Gastrocnemius medialis (tissue), 4 donors: ENCODE results near the gene CBX7. TPM values are rescaled to one million over a fixed set of nuclear protein-coding genes. Genes with fewer than 3 reads are reported as not detected.

ENCODE experiments used
- ATAC-seq, 2 donors: fragments of 150-250 bp; one replicate each; pipeline ENCODE4 v1.9.1; 2016
- DNase-seq, 2 donors: peaks; one replicate each; pipeline ENCODE4 v3.0.0-alpha.2; 2019
- H3K27ac ChIP-seq, 4 donors: fragments of 200-600 bp; sonication (generic); 1 replicate in 1 of 4; 2 replicates in 3 of 4; pipeline ENCODE4 v1.5.1; 2016 to 2018; ENCODE audit warnings: mild to moderate bottlenecking in 2 of 4, moderate library complexity in 1 of 4
- H3K27me3 ChIP-seq, 3 donors: fragments of 200-600 bp; sonication (generic) in 2 of 3; 1 replicate in 1 of 3; 2 replicates in 2 of 3; pipeline versions ENCODE4 v1.5.1 to v1.6.0; 2016 to 2019; ENCODE audit warnings: mild to moderate bottlenecking in 1 of 3, moderate library complexity in 1 of 3
- H3K36me3 ChIP-seq, 2 donors: fragments of 200-600 bp; sonication (generic) in 1 of 2; one replicate each; pipeline ENCODE4 v1.5.1; 2017 to 2018
- H3K4me1 ChIP-seq, 2 donors: fragments of 200-600 bp; sonication (generic) in 1 of 2; one replicate each; pipeline ENCODE4 v1.5.1; 2016 to 2017; ENCODE audit warnings: mild to moderate bottlenecking in 2 of 2
- H3K4me3 ChIP-seq, 4 donors: fragments of 200-600 bp; sonication (generic) in 3 of 4; 1 replicate in 1 of 4; 2 replicates in 3 of 4; pipeline ENCODE4 v1.5.1; 2016 to 2019; ENCODE audit warnings: mild to moderate bottlenecking in 2 of 4
- H3K9me3 ChIP-seq, 3 donors: fragments of 200-600 bp; sonication (generic) in 2 of 3; 1 replicate in 1 of 3; 2 replicates in 2 of 3; pipeline ENCODE4 v1.5.1; 2016 to 2019
- POLR2A ChIP-seq, 2 donors: fragments of 450-650 bp; IDR thresholded peaks; one replicate each; pipeline ENCODE4 v1.6.1; 2017; ENCODE audit warnings: antibody characterized with exemption in 2 of 2, mild to moderate bottlenecking in 2 of 2, moderate library complexity in 2 of 2
- in situ Hi-C, 4 donors: fragments of 200-750 bp; cut with MboI; loops; one replicate each; pipeline versions ENCODE4 v1.15.0 to v1.8.0; 2017; ENCODE audit warnings: low sequenced_read_pairs in 4 of 4
- intact Hi-C: fragments of 100-400 bp; cut with DNase I; formaldehyde crosslinking; loops from one replicate; pipeline ENCODE4 v1.15.1; 2023; ENCODE audit warnings: low total_unique reads
- total RNA-seq, 4 donors: library from RNA; depleted of rRNA; stranded (reverse); fragments of >200 nt; gene quantifications; one replicate each; pipeline versions ENCODE4 v1.1.0 to v1.2.3, GENCODE V29; 2016
- TF ChIP-seq, protein P1 (sequence below), 5 experiments: fragments of 450-650 bp in 3 of 5; fragments of 200-600 bp in 2 of 5; sonication (generic) in 2 of 5; IDR thresholded peaks in 4 of 5; conservative IDR thresholded peaks in 1 of 5; 1 replicate in 4 of 5; 2 replicates in 1 of 5; pipeline ENCODE4 v1.5.1; 2016 to 2019; ENCODE audit warnings: antibody characterized with exemption in 5 of 5, mild to moderate bottlenecking in 3 of 5, moderate library complexity in 3 of 5

The CBX7 gene
- total RNA-seq, 4 donors from 2014 or later, result 52.4 to 78.1 (median 62.3) TPM

DNA sequence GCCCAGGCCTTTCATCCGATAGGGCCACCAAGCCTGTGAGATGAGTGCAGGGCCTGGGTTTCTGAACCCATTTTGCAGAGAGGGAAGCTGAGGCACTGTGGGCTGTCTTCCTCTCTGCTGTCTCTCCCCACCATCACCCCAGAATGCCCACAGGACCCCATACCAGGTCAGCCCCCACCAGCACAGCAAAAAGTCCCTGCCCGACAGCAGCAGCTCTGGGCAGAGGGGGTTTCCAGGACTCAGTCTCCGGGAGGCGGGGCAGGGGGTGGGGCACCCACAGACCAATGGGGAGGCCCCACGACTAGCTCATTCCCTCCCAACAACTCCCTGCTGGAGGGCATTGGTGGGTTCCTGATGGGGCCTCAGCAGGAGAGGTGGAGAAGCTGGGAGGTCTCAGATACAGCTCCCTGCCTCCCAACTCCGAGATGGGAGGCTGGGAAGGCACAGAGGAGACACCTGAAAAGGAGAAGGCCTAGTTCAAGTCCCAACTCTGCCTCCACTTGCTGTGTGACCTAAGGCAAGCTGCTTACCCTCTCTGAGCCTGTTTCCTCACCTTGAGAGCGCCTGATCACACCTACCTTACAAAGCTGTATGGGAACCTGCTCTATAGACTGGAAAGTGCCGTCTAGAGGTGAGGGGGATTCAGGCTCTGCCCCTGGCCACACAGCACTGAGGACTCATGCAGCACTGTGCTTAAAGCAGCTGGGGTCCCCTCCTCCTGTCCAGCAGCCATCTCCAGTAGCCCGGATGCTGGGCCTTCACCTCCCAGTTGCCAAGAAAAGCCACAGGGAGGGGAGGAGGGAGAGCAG, 3.5 kb downstream of the CBX7 start:
- Histone ChIP-seq H3K27me3 (no peaks in the 10 kb centered on the region), H3K4me3 (no peak overlapping the region), H3K27ac (peak overlapping the region; percentile 94 to 99 (median 98)), H3K36me3 (peaks cover 0 to 6% of the 10 kb centered on the region in 2 donors), H3K4me1 (peaks cover 46 to 59% of the 10 kb centered on the region in 2 donors), H3K9me3 (no peaks in the 10 kb centered on the region)
- TF ChIP-seq POLR2A (IDR thresholded peaks at IDR 0.05), result no peak
- TF ChIP-seq, protein P1, sequence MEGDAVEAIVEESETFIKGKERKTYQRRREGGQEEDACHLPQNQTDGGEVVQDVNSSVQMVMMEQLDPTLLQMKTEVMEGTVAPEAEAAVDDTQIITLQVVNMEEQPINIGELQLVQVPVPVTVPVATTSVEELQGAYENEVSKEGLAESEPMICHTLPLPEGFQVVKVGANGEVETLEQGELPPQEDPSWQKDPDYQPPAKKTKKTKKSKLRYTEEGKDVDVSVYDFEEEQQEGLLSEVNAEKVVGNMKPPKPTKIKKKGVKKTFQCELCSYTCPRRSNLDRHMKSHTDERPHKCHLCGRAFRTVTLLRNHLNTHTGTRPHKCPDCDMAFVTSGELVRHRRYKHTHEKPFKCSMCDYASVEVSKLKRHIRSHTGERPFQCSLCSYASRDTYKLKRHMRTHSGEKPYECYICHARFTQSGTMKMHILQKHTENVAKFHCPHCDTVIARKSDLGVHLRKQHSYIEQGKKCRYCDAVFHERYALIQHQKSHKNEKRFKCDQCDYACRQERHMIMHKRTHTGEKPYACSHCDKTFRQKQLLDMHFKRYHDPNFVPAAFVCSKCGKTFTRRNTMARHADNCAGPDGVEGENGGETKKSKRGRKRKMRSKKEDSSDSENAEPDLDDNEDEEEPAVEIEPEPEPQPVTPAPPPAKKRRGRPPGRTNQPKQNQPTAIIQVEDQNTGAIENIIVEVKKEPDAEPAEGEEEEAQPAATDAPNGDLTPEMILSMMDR (IDR thresholded peaks at IDR 0.05 in 4 of 5, conservative IDR thresholded peaks at IDR 0.05 in 1 of 5), result no peak
- in situ Hi-C loops, result no loop called here
- peak in 1 of 2 donors; percentile 71 for DNase-seq
- intact Hi-C loops, result no loop called here
- no peak for ATAC-seq

DNA sequence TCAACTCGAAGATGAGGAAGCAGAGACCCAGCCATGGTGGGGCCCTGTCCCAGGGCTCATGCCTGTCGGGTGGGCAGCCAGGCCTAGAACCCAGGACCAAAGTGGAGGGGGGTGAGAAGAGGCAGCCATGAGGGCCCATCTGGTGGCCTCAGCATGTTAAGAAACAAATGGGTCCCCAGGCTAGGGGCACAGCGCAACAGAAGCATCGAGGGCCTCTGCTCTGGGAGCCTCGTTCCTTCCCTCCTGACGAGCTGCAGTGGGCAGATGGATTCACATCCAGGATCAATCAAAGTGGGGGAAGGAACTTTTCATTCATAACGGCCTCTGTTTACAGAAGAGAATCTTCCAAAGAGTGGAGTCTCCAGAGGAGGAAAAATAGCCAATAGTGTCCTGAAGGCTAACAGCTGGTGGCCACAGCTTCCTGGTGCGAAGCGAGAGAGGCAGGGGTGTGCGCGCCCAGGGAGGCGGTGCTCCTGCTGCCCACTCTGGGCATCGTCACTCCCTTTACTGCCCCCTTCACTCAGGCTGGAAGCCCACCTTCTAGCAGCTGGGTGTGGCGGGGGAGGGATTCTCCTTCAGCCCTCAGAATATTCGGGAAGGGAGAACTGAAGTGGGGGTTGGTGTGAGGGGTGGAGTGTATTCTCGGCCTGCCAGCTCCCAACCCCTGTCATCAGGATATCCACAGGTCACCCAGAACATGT, 4.3 kb downstream of the CBX7 start:
- intact Hi-C loops, result no loop called here
- ATAC-seq (no peak), DNase-seq (no peak)
- no peaks in the 10 kb centered on the region for H3K27me3 ChIP-seq
- H3K36me3 ChIP-seq, result peaks cover 0 to 6% of the 10 kb centered on the region in 2 donors
- peak overlapping the region; percentile 94 to 99 (median 98) for H3K27ac ChIP-seq
- H3K4me3 ChIP-seq, result no peak overlapping the region
- peaks cover 52 to 55% of the 10 kb centered on the region in 2 donors for H3K4me1 ChIP-seq
- H3K9me3 ChIP-seq, result no peaks in the 10 kb centered on the region
- no peak for TF ChIP-seq POLR2A (IDR thresholded peaks at IDR 0.05)
- TF ChIP-seq, protein P1 (IDR thresholded peaks at IDR 0.05 in 4 of 5, conservative IDR thresholded peaks at IDR 0.05 in 1 of 5), result no peak
- in situ Hi-C loops, result no loop called here

DNA sequence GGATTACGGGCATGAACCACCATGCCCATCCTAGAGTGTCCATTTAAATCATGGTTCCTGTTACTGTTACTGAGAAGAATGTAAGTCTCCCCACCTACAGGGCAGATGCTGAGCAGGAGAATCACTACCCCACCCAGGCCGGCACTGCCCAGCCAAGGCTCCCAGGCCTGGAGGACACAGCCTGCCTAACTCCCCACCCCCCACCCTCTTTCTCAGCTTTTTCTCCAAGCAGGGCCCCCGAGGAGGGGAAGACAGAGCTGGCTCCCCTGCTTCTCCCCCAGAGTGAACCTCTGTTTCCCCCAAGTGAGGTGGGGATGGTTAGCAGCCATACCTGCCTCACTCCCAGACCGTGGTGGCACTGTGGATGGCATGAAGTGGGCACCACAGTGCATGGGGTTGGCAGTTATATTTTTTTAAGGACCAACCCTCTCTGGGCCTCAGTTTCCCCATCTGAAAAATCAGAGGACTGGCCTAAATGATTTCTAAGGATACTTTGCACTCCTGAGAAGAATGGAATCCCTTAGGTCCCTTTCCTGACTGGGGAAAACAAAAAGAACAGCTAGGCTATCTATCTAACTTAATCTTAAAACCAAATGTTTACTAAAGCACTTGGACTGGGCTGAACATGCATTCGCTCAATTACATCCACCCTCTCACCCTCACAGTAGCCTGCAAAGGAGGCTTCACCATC, 5.0 kb downstream of the CBX7 start:
- ATAC-seq (no peak), DNase-seq (no peak)
- TF ChIP-seq, protein P1 (IDR thresholded peaks at IDR 0.05 in 4 of 5, conservative IDR thresholded peaks at IDR 0.05 in 1 of 5), result no peak
- no peak for TF ChIP-seq POLR2A (IDR thresholded peaks at IDR 0.05)
- Histone ChIP-seq H3K36me3 (peaks cover 0 to 6% of the 10 kb centered on the region in 2 donors), H3K4me3 (no peak overlapping the region), H3K27me3 (no peaks in the 10 kb centered on the region), H3K4me1 (peaks cover 52 to 56% of the 10 kb centered on the region in 2 donors), H3K9me3 (no peaks in the 10 kb centered on the region), H3K27ac (peak overlapping the region; percentile 94 to 99 (median 98))
- intact Hi-C loops (no loop called here), in situ Hi-C loops (no loop called here)

DNA sequence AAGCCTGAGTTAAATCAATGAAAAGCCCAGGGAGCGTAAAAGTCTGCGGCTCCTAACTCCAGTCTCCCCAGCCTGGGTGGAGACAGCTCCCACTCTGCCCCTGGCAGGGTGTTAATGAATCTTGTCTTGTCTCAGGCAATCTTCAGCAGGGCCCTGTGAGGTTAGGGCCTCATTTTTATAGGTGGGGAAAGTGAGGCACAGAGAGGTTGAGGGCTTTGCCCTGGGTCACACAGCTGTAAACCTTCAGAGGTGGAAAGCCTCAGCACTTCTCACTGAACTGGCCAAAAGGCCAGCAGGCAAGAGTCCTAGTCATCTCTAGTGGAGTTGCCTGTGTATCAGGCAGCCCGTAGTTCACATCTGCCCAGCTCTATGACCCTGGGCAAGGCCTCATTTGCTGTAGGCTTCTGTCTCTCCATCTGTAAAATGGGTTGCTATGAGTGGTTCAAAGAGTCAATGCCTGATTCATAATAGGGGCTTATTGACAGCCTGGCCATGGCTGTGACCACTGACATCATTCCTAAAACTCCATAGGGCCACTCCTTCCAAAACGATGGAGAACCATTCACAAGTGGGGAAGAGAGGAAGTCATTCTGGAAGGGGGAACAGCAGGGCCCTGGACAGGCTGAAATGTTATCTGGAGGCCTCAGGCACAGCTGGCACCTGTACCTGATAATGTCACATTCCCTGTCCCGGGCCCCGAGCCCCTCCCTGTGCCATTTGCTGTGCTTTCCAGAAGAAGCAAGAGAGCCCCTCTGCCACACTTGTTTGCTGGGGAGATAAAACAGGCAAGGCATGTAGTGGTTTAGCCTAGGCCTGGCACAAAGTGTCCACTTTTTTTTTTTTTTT, 6.0 kb downstream of the CBX7 start:
- peak in 1 of 2 donors; percentile 16 for ATAC-seq
- TF ChIP-seq POLR2A (IDR thresholded peaks at IDR 0.05), result no peak
- TF ChIP-seq, protein P1 (IDR thresholded peaks at IDR 0.05 in 4 of 5, conservative IDR thresholded peaks at IDR 0.05 in 1 of 5), result no peak
- H3K27ac ChIP-seq, result peak overlapping the region; percentile 94 to 99 (median 98)
- in situ Hi-C loops, result no loop called here
- no peaks in the 10 kb centered on the region for H3K27me3 ChIP-seq
- no peaks in the 10 kb centered on the region for H3K9me3 ChIP-seq
- intact Hi-C loops, result no loop called here
- peaks cover 48 to 54% of the 10 kb centered on the region in 2 donors for H3K4me1 ChIP-seq
- peak overlapping the region; percentile 81 to 96 (median 88) for H3K4me3 ChIP-seq
- no peak for DNase-seq
- H3K36me3 ChIP-seq, result peaks cover 0 to 6% of the 10 kb centered on the region in 2 donors
